Neural cell (in vitro differentiated cells): ENCODE results near the gene RAP1GAP2. TPM values are rescaled to one million over a fixed set of nuclear protein-coding genes. Genes with fewer than 3 reads are reported as not detected.

ENCODE experiments used
- H2AFZ ChIP-seq: fragments of 200-600, 300-800 bp; sonication (generic), shearing (Covaris generic); 2 replicates; pipeline ENCODE4 v1.6.0; 2014; ENCODE audit warnings: low read depth, mild to moderate bottlenecking, antibody characterized with exemption, low read length, moderate library complexity
- H3F3A ChIP-seq: fragments of 200-600 bp; shearing (Covaris generic); 2 replicates; pipeline ENCODE4 v1.6.1; 2016; ENCODE audit warnings: mild to moderate bottlenecking, moderate library complexity, mixed read lengths, antibody characterized with exemption, low read length; ENCODE audit not compliant: insufficient read depth, poor library complexity, severe bottlenecking
- H3K27ac ChIP-seq: fragments of 200-600, 300-800 bp; sonication (generic), shearing (Covaris generic); 2 replicates; pipeline ENCODE4 v1.5.1; 2014; ENCODE audit warnings: mild to moderate bottlenecking, low read length, moderate library complexity
- H3K27me3 ChIP-seq: fragments of 300-800, 200-600 bp; sonication (generic), shearing (Covaris generic); 2 replicates; pipeline ENCODE4 v1.6.0; 2014; ENCODE audit warnings: mild to moderate bottlenecking, low read depth, low read length, moderate library complexity; ENCODE audit not compliant: insufficient read depth
- H3K36me3 ChIP-seq: fragments of 300-800, 200-600 bp; sonication (generic), shearing (Covaris generic); 2 replicates; pipeline ENCODE4 v1.5.1; 2014; ENCODE audit warnings: mild to moderate bottlenecking, antibody characterized with exemption, low read length, moderate library complexity; ENCODE audit not compliant: insufficient read depth
- H3K4me2 ChIP-seq: fragments of 300-800, 200-600 bp; sonication (generic), shearing (Covaris generic); 2 replicates; pipeline ENCODE4 v1.6.0; 2014; ENCODE audit warnings: mild to moderate bottlenecking, low read length
- H3K4me3 ChIP-seq: fragments of 300-800, 200-600 bp; sonication (generic), shearing (Covaris generic); 2 replicates; pipeline ENCODE4 v1.5.1; 2014; ENCODE audit warnings: mild to moderate bottlenecking, low read length, moderate library complexity
- H3K79me2 ChIP-seq: fragments of 200-600 bp; shearing (Covaris generic); replicated peaks from 2 replicates; pipeline ENCODE4 v1.6.0; 2014; ENCODE audit warnings: mild to moderate bottlenecking, low read length, moderate library complexity; ENCODE audit not compliant: insufficient read depth
- H3K9ac ChIP-seq: fragments of 300-800, 200-600 bp; sonication (generic), shearing (Covaris generic); 2 replicates; pipeline ENCODE4 v1.6.1; 2016; ENCODE audit warnings: mild to moderate bottlenecking, low read length, mixed read lengths
- H3K9me2 ChIP-seq: fragments of 200-600 bp; shearing (Covaris generic); 2 replicates; pipeline ENCODE4 v1.6.1; 2016; ENCODE audit warnings: mild to moderate bottlenecking, low read length, mixed read lengths; ENCODE audit not compliant: insufficient read depth
- H3K9me3 ChIP-seq: fragments of 200-600, 300-800 bp; sonication (generic), shearing (Covaris generic); 2 replicates; pipeline ENCODE4 v1.6.1; 2016; ENCODE audit warnings: mild to moderate bottlenecking, mixed run types, low read length, moderate library complexity, mixed read lengths
- H4K20me1 ChIP-seq: fragments of 200-600 bp; shearing (Covaris generic); 2 replicates; pipeline ENCODE4 v1.6.1; 2016; ENCODE audit warnings: mild to moderate bottlenecking, mixed run types; ENCODE audit not compliant: insufficient read depth
- EP300 ChIP-seq: fragments of 450-650 bp; conservative IDR thresholded peaks from 2 replicates; pipeline ENCODE4 v1.6.1; 2014; ENCODE audit warnings: antibody characterized with exemption, mild to moderate bottlenecking, moderate library complexity; ENCODE audit not compliant: poor library complexity, severe bottlenecking
- EZH2 ChIP-seq: fragments of 200-600, 300-800 bp; shearing (Covaris generic), sonication (generic); IDR thresholded peaks from 2 replicates; pipeline ENCODE4 v1.6.1; 2014; ENCODE audit warnings: antibody characterized with exemption, low read length, borderline replicate concordance, mild to moderate bottlenecking; ENCODE audit not compliant: insufficient read depth, poor library complexity, severe bottlenecking
- MXI1 ChIP-seq: fragments of 450-650 bp; conservative IDR thresholded peaks from 2 replicates; pipeline ENCODE4 v1.6.1; 2014; ENCODE audit warnings: antibody characterized with exemption, mild to moderate bottlenecking; ENCODE audit not compliant: poor library complexity, severe bottlenecking
- POLR2AphosphoS5 ChIP-seq: IDR thresholded peaks from 2 replicates; pipeline ENCODE4 v1.6.1; 2012
- RAD21 ChIP-seq: fragments of 450-650 bp; conservative IDR thresholded peaks from 2 replicates; pipeline ENCODE4 v1.6.1; 2014; ENCODE audit warnings: antibody characterized with exemption, mild to moderate bottlenecking, moderate library complexity
- REST ChIP-seq: IDR thresholded peaks from 2 replicates; pipeline ENCODE4 v1.6.1; 2012; ENCODE audit warnings: borderline replicate concordance
- SMC3 ChIP-seq: fragments of 450-650 bp; conservative IDR thresholded peaks from 2 replicates; pipeline ENCODE4 v1.6.1; 2014; ENCODE audit warnings: antibody characterized with exemption, mild to moderate bottlenecking, moderate library complexity; ENCODE audit not compliant: poor library complexity
- TAF1 ChIP-seq: IDR thresholded peaks from 2 replicates; pipeline ENCODE4 v1.6.1; 2012; ENCODE audit warnings: low read depth
- polyA plus RNA-seq: library from polyadenylated mRNA; depleted of rRNA; stranded (reverse); fragments of >200 nt; gene quantifications from 2 replicates; pipeline ENCODE4 v1.2.3, GENCODE V29; 2014
- TF ChIP-seq, protein P1 (sequence below): fragments of 450-650 bp; IDR thresholded peaks from 2 replicates; pipeline ENCODE4 v1.5.1; 2014; ENCODE audit warnings: antibody characterized with exemption, mild to moderate bottlenecking, moderate library complexity; ENCODE audit not compliant: poor library complexity, severe bottlenecking

The RAP1GAP2 gene
- polyA plus RNA-seq, 1 donor from 2014 or later: 14.8 TPM

- no peaks in the 10 kb centered on the region for H3K27me3 ChIP-seq
- no peaks in the 10 kb centered on the region for H3K9me3 ChIP-seq
- TF ChIP-seq REST (no peak), MXI1 (no peak), EZH2 (no peak), EP300 (no peak), TAF1 (no peak), SMC3 (no peak)
- TF ChIP-seq, protein P1, sequence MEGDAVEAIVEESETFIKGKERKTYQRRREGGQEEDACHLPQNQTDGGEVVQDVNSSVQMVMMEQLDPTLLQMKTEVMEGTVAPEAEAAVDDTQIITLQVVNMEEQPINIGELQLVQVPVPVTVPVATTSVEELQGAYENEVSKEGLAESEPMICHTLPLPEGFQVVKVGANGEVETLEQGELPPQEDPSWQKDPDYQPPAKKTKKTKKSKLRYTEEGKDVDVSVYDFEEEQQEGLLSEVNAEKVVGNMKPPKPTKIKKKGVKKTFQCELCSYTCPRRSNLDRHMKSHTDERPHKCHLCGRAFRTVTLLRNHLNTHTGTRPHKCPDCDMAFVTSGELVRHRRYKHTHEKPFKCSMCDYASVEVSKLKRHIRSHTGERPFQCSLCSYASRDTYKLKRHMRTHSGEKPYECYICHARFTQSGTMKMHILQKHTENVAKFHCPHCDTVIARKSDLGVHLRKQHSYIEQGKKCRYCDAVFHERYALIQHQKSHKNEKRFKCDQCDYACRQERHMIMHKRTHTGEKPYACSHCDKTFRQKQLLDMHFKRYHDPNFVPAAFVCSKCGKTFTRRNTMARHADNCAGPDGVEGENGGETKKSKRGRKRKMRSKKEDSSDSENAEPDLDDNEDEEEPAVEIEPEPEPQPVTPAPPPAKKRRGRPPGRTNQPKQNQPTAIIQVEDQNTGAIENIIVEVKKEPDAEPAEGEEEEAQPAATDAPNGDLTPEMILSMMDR: no peak
- no peak overlapping the region for H3K9ac ChIP-seq
- H4K20me1 ChIP-seq: no peaks in the 10 kb centered on the region
- no peak overlapping the region for H3K4me3 ChIP-seq
- H3K79me2 ChIP-seq: no peaks in the 10 kb centered on the region
- H3K9me2 ChIP-seq: no peaks in the 10 kb centered on the region
- H3K27ac ChIP-seq: no peak overlapping the region
- H2AFZ ChIP-seq: no peak overlapping the region
- no peaks in the 10 kb centered on the region for H3F3A ChIP-seq
- H3K4me2 ChIP-seq: no peak overlapping the region
- no peaks in the 10 kb centered on the region for H3K36me3 ChIP-seq
Measured at GRCh38 chr17:2894782-2895181, 98.5 kb downstream of the RAP1GAP2 start.

GRCh38 chr17:2897605-2898004 is 101.4 kb downstream of the RAP1GAP2 start:
- H3K79me2 ChIP-seq: no peaks in the 10 kb centered on the region
- TF ChIP-seq, protein P1: no peak
- TF ChIP-seq POLR2AphosphoS5: no peak
- TF ChIP-seq MXI1: no peak
- TF ChIP-seq TAF1: no peak
- no peak for TF ChIP-seq EP300
- no peak for TF ChIP-seq REST
- TF ChIP-seq SMC3: no peak
- no peak for TF ChIP-seq RAD21
- no peak for TF ChIP-seq EZH2

More at GRCh38 chr17:2897605-2898004, 101.4 kb downstream of the RAP1GAP2 start:
- Histone ChIP-seq H3K9me2 (no peaks in the 10 kb centered on the region), H3K4me3 (no peak overlapping the region), H3F3A (no peaks in the 10 kb centered on the region), H3K27me3 (no peaks in the 10 kb centered on the region), H3K36me3 (no peaks in the 10 kb centered on the region), H3K4me2 (no peak overlapping the region), H3K9ac (no peak overlapping the region), H3K9me3 (no peaks in the 10 kb centered on the region), H4K20me1 (no peaks in the 10 kb centered on the region), H2AFZ (no peak overlapping the region), H3K27ac (no peak overlapping the region)
